WTC11 (cell line): Measurements from ENCODE around the gene SLC7A6.

ENCODE experiments used
- ELF4 ChIP-seq: sonication (generic); formaldehyde crosslinking; IDR thresholded peaks from 2 replicates; pipeline ENCODE4 v1.8.1; 2022; ENCODE audit warnings: low read depth, mild to moderate bottlenecking, moderate library complexity, missing genetic modification reagents
- FOXJ3 ChIP-seq: sonication (generic); formaldehyde crosslinking; IDR thresholded peaks from 2 replicates; pipeline ENCODE4 v1.9.0; 2021; ENCODE audit warnings: missing genetic modification reagents, mild to moderate bottlenecking, borderline replicate concordance
- IRF2 ChIP-seq: sonication (generic); formaldehyde crosslinking; IDR thresholded peaks from 2 replicates; pipeline ENCODE4 v1.8.0; 2022; ENCODE audit warnings: low read depth, missing genetic modification reagents, borderline replicate concordance
- JAZF1 ChIP-seq: fragments of 250-450 bp; sonication (Bioruptor Pico); IDR thresholded peaks from 2 replicates; pipeline ENCODE4 v1.9.0; 2021; ENCODE audit warnings: moderate library complexity, mild to moderate bottlenecking, inconsistent platforms
- NFE2L1 ChIP-seq: sonication (generic); formaldehyde crosslinking; IDR thresholded peaks from 2 replicates; pipeline ENCODE4 v1.8.1; 2023; ENCODE audit warnings: missing genetic modification reagents
- TEAD4 ChIP-seq: sonication (generic); formaldehyde crosslinking; IDR thresholded peaks from 2 replicates; pipeline ENCODE4 v1.8.0; 2022; ENCODE audit warnings: mild to moderate bottlenecking, missing genetic modification reagents
- TP53 ChIP-seq: sonication (generic); formaldehyde crosslinking; IDR thresholded peaks from 2 replicates; pipeline ENCODE4 v1.8.1; 2023; ENCODE audit warnings: mild to moderate bottlenecking, missing genetic modification reagents
- TF ChIP-seq, protein P1 (sequence below): fragments of 200-600 bp; IDR thresholded peaks from 2 replicates; pipeline ENCODE4 v1.8.0; 2022; ENCODE audit warnings: antibody characterized with exemption

DNA sequence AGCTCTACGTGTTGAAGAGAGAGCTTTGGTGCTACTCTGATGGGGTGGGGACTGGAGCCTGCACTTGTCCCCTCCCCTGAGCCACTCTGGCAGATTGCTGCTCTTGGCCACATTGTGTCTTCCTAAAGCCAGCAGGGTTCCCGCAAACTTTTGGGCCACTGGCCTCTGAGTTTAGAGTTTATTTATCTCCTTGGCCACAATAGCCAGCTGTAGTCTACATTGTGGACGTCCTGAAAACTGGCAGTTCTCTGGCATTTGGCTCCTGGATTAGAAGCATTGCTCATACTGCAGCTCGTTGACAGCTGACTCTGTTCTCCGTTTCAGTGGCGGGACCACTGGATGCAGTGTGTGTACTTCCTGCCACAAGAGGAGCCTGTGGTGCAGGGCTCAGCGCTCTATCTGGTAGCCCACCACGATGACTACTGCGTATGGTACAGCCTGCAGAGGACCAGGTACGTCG, 81.1 kb downstream of the SLC7A6 start:
- TF ChIP-seq FOXJ3: no peak
- no peak for TF ChIP-seq ELF4 (CRISPR knock-in tag)
- TF ChIP-seq IRF2 (CRISPR knock-in tag): no peak
- no peak for TF ChIP-seq NFE2L1
- no peak for TF ChIP-seq TP53
- TF ChIP-seq, protein P1, sequence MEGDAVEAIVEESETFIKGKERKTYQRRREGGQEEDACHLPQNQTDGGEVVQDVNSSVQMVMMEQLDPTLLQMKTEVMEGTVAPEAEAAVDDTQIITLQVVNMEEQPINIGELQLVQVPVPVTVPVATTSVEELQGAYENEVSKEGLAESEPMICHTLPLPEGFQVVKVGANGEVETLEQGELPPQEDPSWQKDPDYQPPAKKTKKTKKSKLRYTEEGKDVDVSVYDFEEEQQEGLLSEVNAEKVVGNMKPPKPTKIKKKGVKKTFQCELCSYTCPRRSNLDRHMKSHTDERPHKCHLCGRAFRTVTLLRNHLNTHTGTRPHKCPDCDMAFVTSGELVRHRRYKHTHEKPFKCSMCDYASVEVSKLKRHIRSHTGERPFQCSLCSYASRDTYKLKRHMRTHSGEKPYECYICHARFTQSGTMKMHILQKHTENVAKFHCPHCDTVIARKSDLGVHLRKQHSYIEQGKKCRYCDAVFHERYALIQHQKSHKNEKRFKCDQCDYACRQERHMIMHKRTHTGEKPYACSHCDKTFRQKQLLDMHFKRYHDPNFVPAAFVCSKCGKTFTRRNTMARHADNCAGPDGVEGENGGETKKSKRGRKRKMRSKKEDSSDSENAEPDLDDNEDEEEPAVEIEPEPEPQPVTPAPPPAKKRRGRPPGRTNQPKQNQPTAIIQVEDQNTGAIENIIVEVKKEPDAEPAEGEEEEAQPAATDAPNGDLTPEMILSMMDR: no peak
- no peak for TF ChIP-seq TEAD4
- no peak for TF ChIP-seq JAZF1
